ENCODE data around the gene CCDC107.
"Not testable (repeated sequence)": the region's sequence is repeated elsewhere in the genome, so short reads cannot be mapped to it uniquely, and the experiment has no call there.

CCDC107 gene

DNA sequence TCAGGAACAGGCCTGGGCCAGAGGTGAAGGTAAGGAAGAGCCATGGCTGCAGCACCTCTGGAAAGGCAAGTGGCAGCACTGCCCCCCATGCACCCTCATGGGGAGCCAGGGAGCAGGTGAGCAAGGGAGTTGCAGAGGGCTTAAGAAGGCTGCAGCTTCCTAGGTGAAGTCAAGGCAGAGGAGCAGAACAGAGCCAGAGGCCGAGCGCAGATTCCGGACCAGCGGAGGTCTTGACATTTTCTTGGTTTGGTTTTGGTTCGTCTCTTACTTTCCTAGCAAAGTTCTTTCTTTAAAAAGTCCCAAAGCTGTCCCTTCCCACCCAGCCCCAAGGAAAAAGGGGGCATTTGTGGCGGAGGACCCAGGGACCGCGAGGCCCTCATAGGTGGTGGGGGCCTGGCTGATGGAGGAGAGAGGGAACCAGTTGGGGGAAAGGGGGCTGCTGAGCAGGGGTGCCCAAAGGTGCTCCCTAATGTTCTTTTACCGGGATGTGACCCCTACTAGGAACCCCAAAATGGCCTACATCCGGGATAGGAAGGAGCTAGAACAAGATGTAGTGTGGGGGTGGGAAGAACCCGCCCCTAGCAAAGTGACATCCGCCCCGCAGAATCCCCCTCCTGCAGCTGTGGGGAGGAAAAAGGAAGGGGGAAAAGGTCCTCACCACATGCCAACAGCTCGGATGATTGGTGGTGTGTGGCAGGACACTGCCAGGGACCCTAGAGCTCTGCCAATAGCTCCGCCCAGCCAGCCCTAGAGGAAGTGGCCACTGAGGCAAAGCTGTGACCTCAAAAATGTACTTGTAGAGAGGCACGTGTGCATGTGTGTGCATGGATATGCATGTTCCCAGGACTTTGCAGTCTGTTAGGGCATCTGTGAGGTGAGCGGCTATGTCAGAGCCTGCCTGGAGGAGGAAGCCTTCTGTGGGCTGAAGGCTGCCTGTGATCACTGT, 39.0 kb upstream of the CCDC107 start:
- TF ChIP-seq TAF1 (IDR thresholded peaks at IDR 0.05; ENCODE audit: borderline replicate concordance, low read depth, low read length) (no peak), POLR2AphosphoS5 (IDR thresholded peaks at IDR 0.05; ENCODE audit: low read depth, low read length) (no peak), POLR2A (IDR thresholded peaks at IDR 0.05; ENCODE audit: low read depth, low read length) (no peak; the same call in 1 of the 2 replicates)
- no peak for DNase-seq (ENCODE audit: insufficient read length)
- FAIRE-seq, result peak; percentile 93

DNA sequence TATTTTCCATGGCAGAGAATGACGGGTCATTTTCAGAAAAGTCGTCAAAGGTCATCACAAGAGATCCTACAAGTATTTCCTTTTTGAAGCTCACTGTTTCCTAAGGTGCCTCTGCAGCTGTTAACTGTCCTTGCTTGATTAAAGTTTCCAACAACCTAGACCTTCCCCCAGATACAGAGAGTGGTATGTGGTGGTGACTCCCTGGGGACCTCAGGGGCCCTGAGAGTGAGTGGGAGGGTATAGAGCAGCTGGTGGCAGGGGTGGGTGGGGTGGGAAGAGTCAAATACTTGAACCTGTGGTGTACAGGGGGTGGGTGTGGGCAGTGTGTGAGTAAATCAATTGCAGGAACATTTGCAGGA, 38.3 kb upstream of the CCDC107 start:
- DNase-seq (ENCODE audit: insufficient read length), result no peak
- FAIRE-seq, result peak; percentile 68

DNA sequence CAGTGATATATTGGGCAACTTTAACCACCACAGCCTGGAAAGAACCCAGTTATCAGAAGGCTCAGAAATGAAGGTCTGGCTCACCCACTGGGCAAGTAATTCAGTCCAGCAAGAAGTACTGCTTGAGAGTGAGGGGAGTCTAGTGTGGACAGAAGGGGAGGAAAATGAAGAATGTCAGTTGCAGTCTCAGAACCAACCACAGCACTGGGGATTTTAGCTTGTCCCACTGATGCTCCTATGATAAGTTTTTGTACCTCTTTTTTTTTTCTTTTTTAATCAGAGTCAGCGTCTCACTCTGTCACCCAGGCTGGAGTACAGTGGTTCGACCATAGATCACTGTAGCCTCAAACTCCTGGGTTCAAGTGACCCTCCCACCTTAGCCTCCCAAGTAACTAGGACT, 30.5 kb upstream of the CCDC107 start:
- FAIRE-seq (no peak), DNase-seq (ENCODE audit: insufficient read length) (no peak)

More for the DNA sequence above, 38.3 kb upstream of the CCDC107 start:
- no peak for TF ChIP-seq TAF1 (IDR thresholded peaks at IDR 0.05; ENCODE audit: borderline replicate concordance, low read depth, low read length)
- TF ChIP-seq POLR2AphosphoS5 (IDR thresholded peaks at IDR 0.05; ENCODE audit: low read depth, low read length), result no peak
- no peak for TF ChIP-seq POLR2A (IDR thresholded peaks at IDR 0.05; ENCODE audit: low read depth, low read length)

DNA sequence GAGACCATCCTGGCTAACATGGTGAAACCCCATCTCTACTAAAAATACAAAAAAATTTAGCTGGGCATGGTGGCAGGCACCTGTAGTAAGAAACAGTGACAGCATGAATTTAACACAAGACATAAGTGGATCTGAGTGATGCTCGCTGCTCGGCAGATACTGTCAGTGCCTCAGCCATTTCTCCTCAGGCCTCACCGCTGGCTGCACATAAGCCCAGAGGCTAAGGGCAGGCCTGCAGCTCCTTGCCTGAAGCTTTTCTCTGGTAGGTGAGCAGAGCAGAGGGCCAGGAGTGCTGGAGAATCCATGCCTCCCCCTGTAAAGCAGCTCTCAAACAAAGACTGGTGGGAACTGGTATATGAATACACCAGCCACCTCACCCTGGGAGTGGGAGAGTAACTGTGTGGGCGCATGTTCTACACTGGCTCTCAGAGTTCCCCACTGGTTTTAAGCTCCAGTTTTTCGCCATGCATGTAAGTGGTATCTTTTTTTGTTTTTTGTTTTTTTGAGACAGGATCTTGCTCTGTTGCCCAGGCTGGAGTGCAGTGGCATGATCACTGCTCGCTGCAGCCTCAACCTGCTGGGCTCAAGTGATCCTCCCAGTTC, 29.6 kb upstream of the CCDC107 start:
- TF ChIP-seq POLR2A (IDR thresholded peaks at IDR 0.05; ENCODE audit: low read depth, low read length) (no peak), POLR2AphosphoS5 (IDR thresholded peaks at IDR 0.05; ENCODE audit: low read depth, low read length) (no peak), TAF1 (IDR thresholded peaks at IDR 0.05; ENCODE audit: borderline replicate concordance, low read depth, low read length) (no peak)
- FAIRE-seq, result no peak
- no peak for DNase-seq (ENCODE audit: insufficient read length)

More for the DNA sequence above, 30.5 kb upstream of the CCDC107 start:
- TF ChIP-seq POLR2AphosphoS5 (IDR thresholded peaks at IDR 0.05; ENCODE audit: low read depth, low read length) (no peak), TAF1 (IDR thresholded peaks at IDR 0.05; ENCODE audit: borderline replicate concordance, low read depth, low read length) (no peak), POLR2A (IDR thresholded peaks at IDR 0.05; ENCODE audit: low read depth, low read length) (no peak)

DNA sequence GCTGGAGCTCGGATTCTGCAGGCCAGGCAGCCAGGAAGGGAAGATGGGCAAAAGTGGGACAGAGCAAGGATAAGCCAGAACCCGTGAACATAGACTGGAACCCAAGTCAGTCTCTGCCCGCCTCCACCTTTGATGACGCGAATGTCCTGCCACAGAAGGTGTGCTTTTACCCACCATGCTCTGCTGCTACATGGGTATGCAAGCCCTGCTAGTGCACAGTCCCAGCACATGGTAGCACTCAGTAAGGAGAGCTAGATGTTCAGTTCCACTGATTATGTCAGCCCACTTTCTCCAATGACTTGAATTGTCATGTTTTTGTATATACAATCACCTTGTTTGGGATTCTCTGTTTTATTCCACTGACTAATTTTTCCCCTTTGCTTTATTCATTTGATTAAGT, 28.5 kb upstream of the CCDC107 start:
- DNase-seq (ENCODE audit: insufficient read length) (no peak), FAIRE-seq (no peak)
- TF ChIP-seq POLR2AphosphoS5 (IDR thresholded peaks at IDR 0.05; ENCODE audit: low read depth, low read length) (no peak), TAF1 (IDR thresholded peaks at IDR 0.05; ENCODE audit: borderline replicate concordance, low read depth, low read length) (no peak), POLR2A (IDR thresholded peaks at IDR 0.05; ENCODE audit: low read depth, low read length) (no peak)

DNA sequence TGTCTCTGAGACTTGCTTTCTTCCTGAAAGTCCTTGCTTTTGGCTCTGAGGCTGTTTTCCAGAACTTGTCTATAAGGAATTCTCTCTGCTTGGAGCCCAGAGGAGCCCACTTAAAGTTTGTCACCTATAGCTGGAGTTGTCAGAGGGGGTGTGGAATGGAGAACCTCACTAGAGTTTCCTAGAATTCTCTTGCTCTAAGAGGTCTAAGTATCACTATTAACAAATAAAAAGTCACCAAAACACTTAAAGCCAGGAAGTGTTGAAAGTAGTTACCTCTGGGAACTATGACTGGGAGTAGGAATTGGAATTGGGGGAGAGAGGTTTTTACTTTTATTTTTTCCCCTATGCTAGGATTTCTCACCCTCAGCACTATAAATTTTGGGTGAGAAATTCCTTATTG, 22.4 kb upstream of the CCDC107 start:
- TF ChIP-seq POLR2A (IDR thresholded peaks at IDR 0.05; ENCODE audit: low read depth, low read length) (no peak), POLR2AphosphoS5 (IDR thresholded peaks at IDR 0.05; ENCODE audit: low read depth, low read length) (no peak), TAF1 (IDR thresholded peaks at IDR 0.05; ENCODE audit: borderline replicate concordance, low read depth, low read length) (no peak)
- FAIRE-seq, result no peak
- DNase-seq (ENCODE audit: insufficient read length), result no peak

DNA sequence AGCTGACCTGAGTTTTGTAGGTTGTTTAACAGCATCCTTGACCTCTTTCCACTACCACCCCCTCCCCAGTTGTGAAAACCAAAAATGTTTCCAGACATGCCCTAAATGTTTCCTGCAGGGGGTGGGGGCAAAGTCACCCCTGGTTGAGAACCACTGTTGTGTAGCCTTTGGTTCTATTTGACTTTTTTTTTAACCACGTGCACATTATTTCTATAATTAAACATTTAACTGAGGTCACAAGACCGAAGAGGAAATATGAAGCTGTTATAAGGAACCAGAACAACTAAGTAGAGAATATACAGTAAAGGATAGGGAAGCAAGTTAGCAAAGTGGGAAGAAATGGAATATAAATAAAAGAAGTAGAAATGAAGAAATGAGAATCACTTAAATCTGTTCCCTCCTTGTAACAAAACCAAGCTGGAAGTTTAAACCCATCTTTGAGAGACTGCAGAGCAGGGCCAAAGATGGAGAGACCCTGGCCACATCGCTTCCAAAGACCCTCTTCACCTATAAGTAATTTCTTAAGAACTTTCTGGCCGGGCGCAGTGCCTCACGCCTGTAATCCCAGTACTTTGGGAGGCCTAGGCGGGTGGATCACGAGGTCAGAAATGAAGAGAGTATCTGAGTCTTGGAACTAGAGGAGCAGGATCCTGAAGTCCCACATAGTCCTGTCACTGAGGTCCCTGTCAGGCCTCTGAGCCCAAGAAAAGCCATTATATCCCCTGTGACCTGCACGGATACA, 21.8 kb upstream of the CCDC107 start:
- no peak for TF ChIP-seq TAF1 (IDR thresholded peaks at IDR 0.05; ENCODE audit: borderline replicate concordance, low read depth, low read length)
- TF ChIP-seq POLR2AphosphoS5 (IDR thresholded peaks at IDR 0.05; ENCODE audit: low read depth, low read length), result no peak
- TF ChIP-seq POLR2A (IDR thresholded peaks at IDR 0.05; ENCODE audit: low read depth, low read length), result no peak

DNA sequence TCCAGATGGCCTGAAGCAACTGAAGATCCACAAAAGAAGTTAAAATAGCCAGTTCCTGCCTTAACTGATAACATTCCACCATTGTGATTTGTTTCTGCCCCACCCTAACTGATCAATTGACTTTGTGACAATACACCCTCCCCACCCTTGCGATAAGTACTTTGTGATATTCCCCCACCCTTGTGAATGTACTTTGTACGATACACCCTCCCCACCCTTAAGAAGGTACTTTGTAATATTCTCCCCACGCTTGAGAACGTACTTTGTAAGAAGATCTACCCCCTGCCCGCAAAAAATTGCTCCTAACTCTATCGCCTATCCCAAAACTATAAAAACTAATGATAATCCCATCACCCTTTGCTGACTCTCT, 21.2 kb upstream of the CCDC107 start:
- FAIRE-seq; DNase-seq (ENCODE audit: insufficient read length): not testable (repeated sequence)

More for the DNA sequence above, 21.8 kb upstream of the CCDC107 start:
- FAIRE-seq (no peak), DNase-seq (ENCODE audit: insufficient read length) (no peak)

DNA sequence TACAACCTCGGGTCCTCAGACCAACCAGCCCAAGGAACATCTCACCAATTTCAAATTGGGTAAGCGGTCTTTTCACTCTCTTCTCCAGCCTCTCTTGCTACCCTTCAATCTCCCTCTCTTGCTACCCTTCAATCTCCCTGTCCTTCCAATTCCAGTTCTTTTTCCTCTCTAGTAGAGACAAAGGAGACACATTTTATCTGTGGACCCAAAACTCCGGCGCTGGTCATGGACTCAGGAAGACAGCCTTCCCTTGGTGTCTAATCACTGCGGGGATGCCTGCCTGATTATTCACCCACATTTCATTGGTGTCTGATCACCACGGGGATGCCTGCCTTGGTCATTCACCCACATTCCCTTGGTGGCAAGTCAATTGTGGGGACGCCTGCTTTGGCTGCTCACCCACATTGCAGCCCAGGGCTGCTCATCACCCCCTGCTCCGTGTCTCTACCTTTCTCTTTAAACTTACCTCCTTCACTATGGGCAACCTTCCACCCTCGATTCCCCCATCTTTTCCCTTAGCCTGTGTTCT, 20.6 kb upstream of the CCDC107 start:
- not testable (repeated sequence) for FAIRE-seq; DNase-seq (ENCODE audit: insufficient read length)

DNA sequence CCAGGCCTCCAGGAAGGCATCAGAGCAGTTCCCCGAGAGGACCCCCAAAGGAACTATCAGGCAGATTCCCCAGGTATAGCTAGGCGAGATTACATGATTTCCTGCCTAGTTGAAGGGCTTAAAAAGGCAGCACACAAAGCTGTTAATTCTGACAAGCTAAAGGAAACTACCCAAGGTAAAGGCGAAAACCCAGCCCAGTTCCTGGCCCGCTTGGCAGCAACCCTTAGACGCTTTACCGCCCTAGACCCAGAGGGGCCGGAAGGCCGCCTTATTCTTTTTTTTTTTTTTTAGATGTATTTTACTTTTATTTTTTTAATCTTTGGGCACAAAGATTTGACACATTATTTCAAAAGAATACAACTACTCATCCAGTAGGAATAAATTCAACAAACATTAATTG, 19.3 kb upstream of the CCDC107 start:
- not testable (repeated sequence) for DNase-seq (ENCODE audit: insufficient read length); FAIRE-seq

DNA sequence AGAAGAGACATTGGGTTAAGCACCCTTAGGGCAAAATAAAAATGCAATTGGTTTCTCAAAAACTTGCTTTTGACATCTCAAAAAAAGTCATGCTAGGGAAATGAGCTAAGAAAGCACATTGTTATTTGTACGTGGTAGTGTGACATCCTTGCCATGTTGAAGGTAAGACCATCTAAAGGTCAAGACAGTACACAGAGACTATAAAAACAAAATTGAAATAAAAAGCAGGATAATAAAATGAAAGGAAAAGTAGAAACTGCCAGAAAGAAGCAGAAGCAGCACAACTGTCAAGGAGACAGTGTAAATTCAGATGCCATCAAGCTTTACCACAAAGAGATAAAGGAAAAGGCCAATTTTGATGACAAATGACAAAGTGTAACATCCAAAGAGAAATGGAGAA, 18.9 kb upstream of the CCDC107 start:
- not testable (repeated sequence) for DNase-seq (ENCODE audit: insufficient read length); FAIRE-seq

DNA sequence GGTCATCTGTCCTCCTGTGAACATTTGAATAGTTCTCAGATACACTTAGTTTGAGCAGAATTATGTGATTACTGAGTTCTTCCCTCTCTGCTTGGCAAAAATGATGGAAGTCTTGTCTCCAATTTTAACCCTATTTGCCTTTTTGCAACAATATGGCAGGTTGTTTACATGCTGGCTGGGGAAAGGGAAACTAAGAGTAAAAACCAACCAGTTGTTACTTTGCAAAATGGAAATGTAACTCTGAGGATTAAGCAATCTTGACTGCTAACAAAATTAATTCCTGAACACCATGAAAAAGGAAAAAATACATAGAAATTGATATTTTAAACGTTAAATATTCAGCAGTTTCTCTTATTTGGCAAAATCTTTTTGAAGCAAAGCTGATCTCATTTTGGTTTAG, 18.5 kb upstream of the CCDC107 start:
- no peak for DNase-seq (ENCODE audit: insufficient read length)
- no peak for TF ChIP-seq TAF1 (IDR thresholded peaks at IDR 0.05; ENCODE audit: borderline replicate concordance, low read depth, low read length)
- no peak for TF ChIP-seq POLR2A (IDR thresholded peaks at IDR 0.05; ENCODE audit: low read depth, low read length)
- TF ChIP-seq POLR2AphosphoS5 (IDR thresholded peaks at IDR 0.05; ENCODE audit: low read depth, low read length), result no peak
- FAIRE-seq, result peak; percentile 87

DNA sequence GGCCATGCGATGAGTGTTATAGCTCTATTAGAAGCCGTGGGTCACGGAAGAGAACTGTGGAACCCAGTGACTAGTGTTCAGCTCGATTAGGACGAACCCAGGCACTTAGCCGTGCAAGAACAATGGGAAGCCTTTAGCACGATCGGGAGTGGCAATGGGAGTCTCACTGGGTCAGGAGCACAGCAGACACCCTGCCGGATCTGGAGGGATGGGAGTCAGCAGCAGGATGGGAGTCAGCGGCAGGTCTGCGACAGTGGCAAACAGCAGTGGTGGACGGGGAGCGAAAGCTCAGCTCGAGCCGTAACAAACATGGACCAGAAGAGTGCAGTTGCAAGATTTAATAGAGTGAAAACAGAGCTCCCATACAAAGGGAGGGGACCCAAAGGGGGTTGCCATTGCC, 17.7 kb upstream of the CCDC107 start:
- not testable (repeated sequence) for FAIRE-seq

DNA sequence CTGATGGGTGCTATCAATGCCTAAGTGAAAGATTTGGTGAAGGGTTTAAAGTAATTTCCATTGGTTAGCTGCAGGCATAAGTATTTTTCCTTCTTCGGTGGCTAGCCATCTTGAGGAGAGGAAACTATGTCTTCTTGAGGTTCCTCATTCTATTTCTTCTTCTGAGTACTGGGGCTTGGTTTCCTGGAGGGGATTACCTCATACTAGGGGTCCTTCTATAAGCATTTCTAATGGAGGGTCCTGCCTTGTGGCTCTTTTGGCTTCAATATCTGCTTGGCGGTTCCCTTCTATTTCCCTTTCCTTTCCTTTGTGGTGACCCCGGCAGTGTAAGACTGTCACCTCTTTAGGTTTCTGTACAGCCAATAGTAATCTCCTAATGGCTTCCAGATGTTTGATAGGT, 16.6 kb upstream of the CCDC107 start:
- not testable (repeated sequence) for DNase-seq (ENCODE audit: insufficient read length)

More for the DNA sequence above, 17.7 kb upstream of the CCDC107 start:
- DNase-seq (ENCODE audit: insufficient read length), result not testable (repeated sequence)

More for the DNA sequence above, 16.6 kb upstream of the CCDC107 start:
- not testable (repeated sequence) for FAIRE-seq
